H9 (cell line): ENCODE data around the gene FNDC3B. TPM values are rescaled to one million over a fixed set of nuclear protein-coding genes. Genes with fewer than 3 reads are reported as not detected.
A peak's percentile ranks its signal among the peaks of the same experiment; 100 is the strongest.

Experiments
- DNase-seq: peaks from one replicate; pipeline ENCODE4 v3.0.0-alpha.2; 2017
- H2AFZ ChIP-seq: one replicate; pipeline ENCODE4 v1.6.1; 2013; ENCODE audit warnings: mild to moderate bottlenecking, low read length, control low read depth, moderate library complexity
- H2AK5ac ChIP-seq: 2 replicates; pipeline ENCODE4 v1.6.1; 2013; ENCODE audit warnings: low read length, control low read depth, mixed read lengths; ENCODE audit not compliant: insufficient read length
- H2BK120ac ChIP-seq: one replicate; pipeline ENCODE4 v1.6.1; 2013; ENCODE audit warnings: low read depth, mild to moderate bottlenecking, low read length, control low read depth, inconsistent platforms; ENCODE audit not compliant: poor library complexity, severe bottlenecking
- H2BK12ac ChIP-seq: 2 replicates; pipeline ENCODE4 v1.6.1; 2013; ENCODE audit warnings: low read length, control low read depth, mixed read lengths, low read depth; ENCODE audit not compliant: insufficient read length
- H2BK15ac ChIP-seq: 2 replicates; pipeline ENCODE4 v1.6.1; 2013; ENCODE audit warnings: low read depth, low read length, control low read depth
- H2BK20ac ChIP-seq: one replicate; pipeline ENCODE4 v1.6.1; 2013; ENCODE audit warnings: low read depth, mild to moderate bottlenecking, low read length, control low read depth, inconsistent platforms; ENCODE audit not compliant: poor library complexity, severe bottlenecking
- H2BK5ac ChIP-seq: 2 replicates; pipeline ENCODE4 v1.6.1; 2013; ENCODE audit warnings: low read length, control low read depth, mixed read lengths; ENCODE audit not compliant: insufficient read length
- H3K14ac ChIP-seq: 2 replicates; pipeline ENCODE4 v1.6.1; 2013; ENCODE audit warnings: low read length, control low read depth; ENCODE audit not compliant: insufficient read depth
- H3K18ac ChIP-seq: 2 replicates; pipeline ENCODE4 v1.6.1; 2013; ENCODE audit warnings: low read depth, mild to moderate bottlenecking, mixed read lengths, low read length, control low read depth; ENCODE audit not compliant: insufficient read length
- H3K23ac ChIP-seq: 2 replicates; pipeline ENCODE4 v1.6.1; 2013; ENCODE audit warnings: low read length, control low read depth, mixed read lengths, low read depth; ENCODE audit not compliant: insufficient read length
- H3K23me2 ChIP-seq: 2 replicates; pipeline ENCODE4 v1.6.1; 2013; ENCODE audit warnings: low read depth, mild to moderate bottlenecking, mixed read lengths, low read length, control low read depth; ENCODE audit not compliant: insufficient read length, poor library complexity, severe bottlenecking
- H3K27ac ChIP-seq: 2 replicates; pipeline ENCODE4 v1.5.1; 2013; ENCODE audit warnings: low read length, control low read depth, mixed read lengths, low read depth; ENCODE audit not compliant: insufficient read length
- H3K27me3 ChIP-seq: 2 replicates; pipeline ENCODE4 v1.6.1; 2013; ENCODE audit warnings: low read length, control low read depth, inconsistent platforms; ENCODE audit not compliant: insufficient read depth
- H3K4ac ChIP-seq: 2 replicates; pipeline ENCODE4 v1.6.1; 2013; ENCODE audit warnings: low read depth, mild to moderate bottlenecking, control low read depth, inconsistent platforms, low read length, moderate library complexity
- H3K4me1 ChIP-seq: 2 replicates; pipeline ENCODE4 v1.6.1; 2013; ENCODE audit warnings: low read length, control low read depth, inconsistent platforms; ENCODE audit not compliant: insufficient read depth
- H3K4me2 ChIP-seq: 2 replicates; pipeline ENCODE4 v1.6.1; 2013; ENCODE audit warnings: low read length, control low read depth, mixed read lengths; ENCODE audit not compliant: insufficient read length, insufficient read depth
- H3K56ac ChIP-seq: 2 replicates; pipeline ENCODE4 v1.6.1; 2013; ENCODE audit warnings: low read depth, mild to moderate bottlenecking, mixed read lengths, low read length, control low read depth; ENCODE audit not compliant: insufficient read length
- H3K79me1 ChIP-seq: 2 replicates; pipeline ENCODE4 v1.6.1; 2013; ENCODE audit warnings: low read depth, mild to moderate bottlenecking, moderate library complexity, low read length, control low read depth, inconsistent platforms; ENCODE audit not compliant: insufficient read depth, poor library complexity, severe bottlenecking
- H3K79me2 ChIP-seq: 2 replicates; pipeline ENCODE4 v1.6.1; 2013; ENCODE audit warnings: low read length, control low read depth, inconsistent platforms; ENCODE audit not compliant: insufficient read depth
- H3K9ac ChIP-seq: 2 replicates; pipeline ENCODE4 v1.6.1; 2013; ENCODE audit warnings: low read length, control low read depth, mixed read lengths; ENCODE audit not compliant: insufficient read length; ENCODE audit errors: extremely low read depth
- H3K9me3 ChIP-seq: one replicate; pipeline ENCODE4 v1.6.1; 2013; ENCODE audit warnings: low read depth, low read length, inconsistent platforms; ENCODE audit not compliant: control insufficient read depth
- H3T11ph ChIP-seq: one replicate; pipeline ENCODE4 v1.6.1; 2013; ENCODE audit warnings: mild to moderate bottlenecking, low read length, control low read depth, inconsistent platforms
- H4K20me1 ChIP-seq: one replicate; pipeline ENCODE4 v1.6.1; 2013; ENCODE audit not compliant: control insufficient read depth, insufficient read length, insufficient read depth
- H4K5ac ChIP-seq: 2 replicates; pipeline ENCODE4 v1.6.1; 2013; ENCODE audit warnings: low read depth, mild to moderate bottlenecking, mixed read lengths, low read length, control low read depth; ENCODE audit not compliant: insufficient read length
- H4K8ac ChIP-seq: replicated peaks from 2 replicates; pipeline ENCODE4 v1.6.1; 2013; ENCODE audit warnings: low read length, control low read depth, mixed read lengths, low read depth; ENCODE audit not compliant: insufficient read length
- H4K91ac ChIP-seq: 2 replicates; pipeline ENCODE4 v1.6.1; 2013; ENCODE audit warnings: low read depth, mild to moderate bottlenecking, moderate library complexity, mixed read lengths, low read length, control low read depth; ENCODE audit not compliant: insufficient read length
- H3K27ac Mint-ChIP-seq, 3 experiments: 2 replicates in 2 of 3; 3 replicates in 1 of 3; pipeline ENCODE4 v1.8.0; 2020 to 2021; ENCODE audit warnings: mixed read lengths in 3 of 3, mild to moderate bottlenecking in 1 of 3, moderate library complexity in 1 of 3
- H3K27me3 Mint-ChIP-seq: 2 replicates; pipeline ENCODE4 v1.8.0; 2021; ENCODE audit warnings: low read depth, mild to moderate bottlenecking, moderate library complexity, mixed read lengths
- H3K36me3 Mint-ChIP-seq, 3 experiments: 2 replicates in 2 of 3; 3 replicates in 1 of 3; pipeline ENCODE4 v1.8.0; 2020 to 2021; ENCODE audit warnings: low read depth in 3 of 3, mixed read lengths in 3 of 3; ENCODE audit not compliant: insufficient read depth in 1 of 3
- H3K4me1 Mint-ChIP-seq, 2 experiments: 2 replicates each; pipeline ENCODE4 v1.8.0; 2020; ENCODE audit warnings: mixed read lengths in 2 of 2
- H3K4me3 Mint-ChIP-seq, 2 experiments: 2 replicates in 1 of 2; 3 replicates in 1 of 2; pipeline ENCODE4 v1.8.0; 2020 to 2021; ENCODE audit warnings: mild to moderate bottlenecking in 2 of 2, mixed read lengths in 2 of 2, moderate library complexity in 1 of 2
- H3K9me3 Mint-ChIP-seq, 2 experiments: 2 replicates in 1 of 2; 3 replicates in 1 of 2; pipeline ENCODE4 v1.8.0; 2020; ENCODE audit warnings: mild to moderate bottlenecking in 2 of 2, mixed read lengths in 2 of 2, moderate library complexity in 1 of 2
- CTCF ChIP-seq: fragments of 200-600 bp; sonication (generic); conservative IDR thresholded peaks from 3 replicates; pipeline ENCODE4 v1.8.0; 2021; ENCODE audit warnings: antibody characterized with exemption, mild to moderate bottlenecking
- WGBS: extraction: QIAGEN DNeasy Blood & Tissue Kit; methylation state at CpG from one replicate; pipeline ENCODE4 v1.1.7; 2013; ENCODE audit warnings: missing lambda C conversion rate, low lambda C conversion rate, mixed read lengths; ENCODE audit not compliant: insufficient read length; ENCODE audit errors: extremely low coverage; 5-methylcytosine and 5-hydroxymethylcytosine counted together
- total RNA-seq: library from RNA; stranded (reverse); gene quantifications from 2 replicates; pipeline ENCODE4 v1.2.1, GENCODE V29; 2021

FNDC3B gene
- total RNA-seq, 1 experiment from 2014 or later = 43.8 TPM

- DNase-seq = no peak
- H3T11ph ChIP-seq = no peak overlapping the region
- no peak overlapping the region for H3K27ac ChIP-seq
- H2BK15ac ChIP-seq = no peak overlapping the region
- H3K23ac ChIP-seq = no peak overlapping the region
- no peak overlapping the region for H2BK12ac ChIP-seq
- H4K5ac ChIP-seq = no peak overlapping the region
- no peaks in the 10 kb centered on the region for H3K4me1 ChIP-seq
- no peak overlapping the region for H3K56ac ChIP-seq
- H3K9ac ChIP-seq = no peak overlapping the region
- no peaks in the 10 kb centered on the region for H4K20me1 ChIP-seq
- H3K27me3 ChIP-seq = no peaks in the 10 kb centered on the region
- H2AFZ ChIP-seq = no peak overlapping the region
- H2BK5ac ChIP-seq = no peak overlapping the region
- H2AK5ac ChIP-seq = no peak overlapping the region
- Mint-ChIP-seq H3K27ac (peak overlapping the region in 1 of 3 experiments; percentile 55; a peak in 2 of 7 replicates), H3K36me3 (peaks cover 39 to 46% (median 39%) of the 10 kb centered on the region in 3 experiments), H3K27me3 (no peaks in the 10 kb centered on the region), H3K4me1 (peaks cover 3 to 6% of the 10 kb centered on the region in 2 experiments), H3K4me3 (no peak overlapping the region), H3K9me3 (peaks cover 31 to 32% of the 10 kb centered on the region in 2 experiments)
- no peak overlapping the region for H4K8ac ChIP-seq
- peaks cover 3% of the 10 kb centered on the region for H3K79me1 ChIP-seq
- no peak overlapping the region for H3K4ac ChIP-seq
- no peak for TF ChIP-seq CTCF
- no peak overlapping the region for H4K91ac ChIP-seq
- no peaks in the 10 kb centered on the region for H3K23me2 ChIP-seq
- H3K18ac ChIP-seq = no peak overlapping the region
- no peak overlapping the region for H2BK120ac ChIP-seq
- no peak overlapping the region for H3K14ac ChIP-seq
- H3K9me3 ChIP-seq = peaks cover 27% of the 10 kb centered on the region
- WGBS = no CpG with 5 or more reads among the region's 4 CpGs
- no peak overlapping the region for H3K4me2 ChIP-seq
- H3K79me2 ChIP-seq = peaks cover 2% of the 10 kb centered on the region; the same call in 1 of the 2 replicates
- H2BK20ac ChIP-seq = no peak overlapping the region
Observed at GRCh38 chr3:172238188-172238587, 198.8 kb downstream of the FNDC3B start.
